Subcutaneous adipose tissue (tissue), 4 donors: Measurements from ENCODE around the gene ANKS1A. TPM values are rescaled to one million over a fixed set of nuclear protein-coding genes. Genes with fewer than 3 reads are reported as not detected.

ENCODE experiments used
- CTCF ChIP-seq: fragments of 450-650 bp; IDR thresholded peaks from one replicate; pipeline ENCODE4 v1.5.1; 2016; ENCODE audit warnings: low read depth, mild to moderate bottlenecking, control low read depth, antibody characterized with exemption, moderate library complexity
- total RNA-seq, 4 donors: library from RNA; depleted of rRNA; stranded (reverse); fragments of >200 nt; gene quantifications; one replicate each; pipeline ENCODE4 v1.1.0, GENCODE V29; 2016

Gene ANKS1A
- total RNA-seq, 4 donors from 2014 or later: 11.6 to 31.3 (median 19.2) TPM

DNA sequence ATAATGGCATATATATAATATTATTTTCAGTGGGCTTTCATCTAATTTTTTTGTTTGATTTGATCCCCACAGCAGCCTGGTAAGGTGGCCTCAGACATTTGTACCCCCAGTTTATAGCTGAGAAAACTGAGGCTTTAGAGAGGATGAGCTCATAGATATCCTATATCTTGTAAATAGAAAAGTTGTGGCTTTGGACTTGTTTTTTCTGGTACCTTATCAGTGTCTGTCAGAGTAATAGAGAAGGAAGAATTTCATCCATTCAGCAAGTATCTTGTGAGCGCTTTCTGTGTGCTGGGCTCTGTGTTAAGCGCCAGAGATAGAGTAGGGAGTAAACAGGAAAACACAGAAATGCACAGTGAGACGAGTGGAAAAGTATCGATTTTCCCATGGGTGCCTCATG, 29.1 kb upstream of the ANKS1A start:
- no peak for TF ChIP-seq CTCF

GRCh38 chr6:34860776-34861175, 28.3 kb upstream of the ANKS1A start:
- no peak for TF ChIP-seq CTCF

GRCh38 chr6:34864007-34864406, 25.0 kb upstream of the ANKS1A start:
- no peak for TF ChIP-seq CTCF

DNA sequence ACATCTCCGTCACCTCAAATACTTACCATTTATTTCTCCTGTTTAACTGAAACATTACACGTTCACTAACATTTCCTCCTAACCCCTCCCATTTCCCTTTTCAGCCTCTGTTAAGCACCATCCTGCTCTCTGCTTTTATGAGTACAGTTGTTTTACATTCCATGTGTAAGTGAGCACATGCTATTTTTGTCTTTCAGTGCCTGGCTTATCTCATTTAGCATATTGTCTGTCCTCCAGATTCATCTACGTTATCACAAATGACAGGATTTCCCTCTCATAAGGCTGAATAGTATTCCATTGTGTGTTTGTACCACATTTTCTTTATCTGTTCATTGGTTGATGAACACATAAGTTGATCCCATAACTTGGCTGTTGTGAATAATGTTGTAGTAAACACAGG, 23.9 kb upstream of the ANKS1A start:
- no peak for TF ChIP-seq CTCF

DNA sequence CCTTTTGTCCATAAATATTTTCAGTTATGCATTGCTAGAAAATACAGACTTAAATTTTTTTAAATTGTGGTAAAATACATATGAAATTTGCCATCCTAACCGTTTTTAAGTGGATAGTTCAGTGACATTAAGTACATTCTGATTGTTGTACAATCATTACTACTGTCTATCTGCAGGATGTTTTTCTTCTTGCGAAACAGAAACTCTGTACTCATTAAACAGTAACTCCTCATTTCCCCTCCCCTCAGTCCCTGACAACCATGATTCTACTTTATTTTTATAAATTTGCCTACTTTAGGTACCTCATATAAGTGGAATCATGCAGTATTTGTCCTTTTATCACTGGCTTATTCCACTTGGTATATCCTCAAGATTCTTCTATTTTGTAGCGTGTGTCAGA, 22.5 kb upstream of the ANKS1A start:
- no peak for TF ChIP-seq CTCF

DNA sequence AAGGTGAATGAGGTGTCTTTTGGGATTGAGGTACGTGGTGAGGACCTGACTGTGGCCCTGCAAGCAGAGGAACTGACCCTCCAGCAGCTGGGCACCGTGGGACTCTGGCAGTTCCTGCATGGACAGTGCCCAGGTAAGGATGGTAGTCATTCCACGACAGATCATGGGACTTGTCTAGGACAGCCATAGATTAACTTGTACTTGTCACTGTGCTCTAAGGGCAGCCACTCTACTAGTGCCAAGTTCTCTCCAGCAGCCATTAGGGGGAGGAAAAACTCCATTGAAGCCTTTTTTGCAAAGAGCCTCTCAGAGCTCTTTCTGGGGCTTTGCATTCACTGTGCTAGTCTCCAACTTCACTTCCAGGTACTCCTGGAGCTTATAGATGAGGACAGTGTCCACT, 21.6 kb upstream of the ANKS1A start:
- TF ChIP-seq CTCF: no peak

GRCh38 chr6:34871853-34872252, 17.2 kb upstream of the ANKS1A start:
- TF ChIP-seq CTCF: no peak
